Panc1 (cell line): ENCODE data around the gene RPL23. TPM values are rescaled to one million over a fixed set of nuclear protein-coding genes. Genes with fewer than 3 reads are reported as not detected.

Source experiments
- ATAC-seq: fragments of 200-7000 bp; cut with Tn5 transposase; 2 replicates; pipeline ENCODE4 v1.9.1; 2020; ENCODE audit warnings: mild to moderate bottlenecking, moderate library complexity
- Bru-seq: library from RNA; stranded (reverse); fragments of 400-500 nt; gene quantifications from one replicate; lab custom pipeline; 2021; lab: Mats Ljungman, UMichigan
- BruChase-seq, 2 experiments: library from RNA; stranded (reverse); fragments of 400-500 nt; gene quantifications; one replicate each; lab custom pipeline; 2021; lab: Mats Ljungman, UMichigan
- BruUV-seq: library from RNA; stranded (reverse); fragments of 400-500 nt; replicated peaks from 2 replicates; lab custom pipeline; 2021; lab: Mats Ljungman, UMichigan
- CTCF ChIA-PET: fragments of 300-600 bp; sonication (Branson Sonifier 250); formaldehyde crosslinking; loops from one replicate; lab custom pipeline; 2022; ENCODE audit warnings: antibody characterized with exemption; lab: Charles Lee
- POLR2A ChIA-PET: fragments of 300-600 bp; sonication (Branson Sonifier 250); formaldehyde crosslinking; loops from one replicate; lab custom pipeline; 2022; ENCODE audit warnings: antibody characterized with exemption; lab: Charles Lee
- DNase-seq: peaks from one replicate; pipeline ENCODE4 v3.0.0-alpha.2; 2010; ENCODE audit warnings: low read depth, low spot score
- H3K27ac ChIP-seq: 2 replicates; pipeline ENCODE4 v1.5.1; 2011; ENCODE audit warnings: mild to moderate bottlenecking, low read length, inconsistent platforms
- H3K27me3 ChIP-seq: fragments of 200-500 bp; sonication (Bioruptor generic); 2 replicates; pipeline ENCODE4 v1.6.0; 2014; ENCODE audit warnings: low read length, inconsistent platforms; ENCODE audit not compliant: control insufficient read depth, insufficient read depth
- H3K36me3 ChIP-seq: fragments of 200-500 bp; sonication (Bioruptor generic); 2 replicates; pipeline ENCODE4 v1.5.1; 2014; ENCODE audit warnings: inconsistent platforms, mild to moderate bottlenecking, low read length, moderate library complexity; ENCODE audit not compliant: control insufficient read depth, insufficient read depth
- H3K4me1 ChIP-seq: 2 replicates; pipeline ENCODE4 v1.5.1; 2011; ENCODE audit warnings: inconsistent platforms, mild to moderate bottlenecking, low read length, moderate library complexity; ENCODE audit not compliant: control insufficient read depth, insufficient read depth
- H3K4me3 ChIP-seq, 2 experiments: 2 replicates each; pipeline ENCODE4 v1.5.1; 2011 to 2012; ENCODE audit warnings: low read depth in 2 of 2, low read length in 2 of 2, mild to moderate bottlenecking in 2 of 2, inconsistent platforms in 1 of 2, moderate library complexity in 1 of 2
- H3K9me3 ChIP-seq: fragments of 200-500 bp; sonication (Bioruptor generic); 2 replicates; pipeline ENCODE4 v1.5.1; 2014; ENCODE audit warnings: low read depth, mild to moderate bottlenecking, inconsistent platforms, low read length, moderate library complexity; ENCODE audit not compliant: control insufficient read depth, insufficient read depth
- POLR2AphosphoS5 ChIP-seq: IDR thresholded peaks from 2 replicates; pipeline ENCODE4 v1.6.1; 2012; ENCODE audit warnings: mild to moderate bottlenecking, low read depth, low read length, moderate library complexity
- TCF7L2 ChIP-seq: IDR thresholded peaks from 2 replicates; pipeline ENCODE4 v1.6.1; 2011; ENCODE audit warnings: mild to moderate bottlenecking, low read depth, low read length, inconsistent platforms
- in situ Hi-C: cut with HindIII; loops from 2 replicates; pipeline ENCODE4 v1.10.0; 2016; ENCODE audit warnings: low sequenced_read_pairs, low pct_unique_long_range_greater_than_20kb
- intact Hi-C: fragments of 100-400 bp; cut with micrococcal nuclease; formaldehyde crosslinking; loops from one replicate; pipeline ENCODE4 v1.10.0; 2022; ENCODE audit not compliant: unreplicated experiment
- long read RNA-seq: library from polyadenylated mRNA; unstranded; transcript quantifications from one replicate; pipeline ENCODE4 v2.0.0, GENCODE V29; 2021; ENCODE audit not compliant: unreplicated experiment
- polyA plus RNA-seq: library from polyadenylated mRNA; unstranded; fragments of >200 nt; gene quantifications from one replicate; pipeline ENCODE4 v1.2.1, GENCODE V29; 2012; ENCODE audit warnings: missing spikeins; ENCODE audit not compliant: insufficient read length
- total RNA-seq: library from RNA; stranded (reverse); gene quantifications from one replicate; pipeline ENCODE4 v1.2.1, GENCODE V29; 2021; ENCODE audit not compliant: unreplicated experiment
- TF ChIP-seq, protein P1 (sequence below): fragments of 450-650 bp; IDR thresholded peaks from 2 replicates; pipeline ENCODE4 v1.5.1; 2017; ENCODE audit warnings: mild to moderate bottlenecking
- TF ChIP-seq, protein P2 (sequence below), 2 experiments: IDR thresholded peaks; 2 replicates each; pipeline ENCODE4 v1.6.1; 2011 to 2012; ENCODE audit warnings: low read depth in 2 of 2, control low read depth in 1 of 2, low read length in 1 of 2, mild to moderate bottlenecking in 1 of 2, moderate library complexity in 1 of 2; ENCODE audit not compliant: insufficient read depth in 1 of 2

Gene RPL23
- total RNA-seq (649 TPM), Bru-seq, nascent RNA (percentile 99 among the genes with signal in this experiment), BruChase-seq, experiment 1, labeled RNA remaining after a 2-hour chase (percentile 98 among the genes with signal in this experiment), BruChase-seq, experiment 2, labeled RNA remaining after a 6-hour chase (percentile 99 among the genes with signal in this experiment)
- polyA plus RNA-seq, result 684 TPM
- long read RNA-seq, transcript RPL23-210 (2 exons, 429 nt), result major isoform, 73 of 421 reads
- long read RNA-seq, transcript RPL23-206 (5 exons, 2,821 nt), result minor isoform, 71 of 421 reads
- long read RNA-seq, partial matches to known transcripts, result 276 of 421 reads
- long read RNA-seq, other reads (novel, unspliced or antisense), result 1 of 421 reads

DNA sequence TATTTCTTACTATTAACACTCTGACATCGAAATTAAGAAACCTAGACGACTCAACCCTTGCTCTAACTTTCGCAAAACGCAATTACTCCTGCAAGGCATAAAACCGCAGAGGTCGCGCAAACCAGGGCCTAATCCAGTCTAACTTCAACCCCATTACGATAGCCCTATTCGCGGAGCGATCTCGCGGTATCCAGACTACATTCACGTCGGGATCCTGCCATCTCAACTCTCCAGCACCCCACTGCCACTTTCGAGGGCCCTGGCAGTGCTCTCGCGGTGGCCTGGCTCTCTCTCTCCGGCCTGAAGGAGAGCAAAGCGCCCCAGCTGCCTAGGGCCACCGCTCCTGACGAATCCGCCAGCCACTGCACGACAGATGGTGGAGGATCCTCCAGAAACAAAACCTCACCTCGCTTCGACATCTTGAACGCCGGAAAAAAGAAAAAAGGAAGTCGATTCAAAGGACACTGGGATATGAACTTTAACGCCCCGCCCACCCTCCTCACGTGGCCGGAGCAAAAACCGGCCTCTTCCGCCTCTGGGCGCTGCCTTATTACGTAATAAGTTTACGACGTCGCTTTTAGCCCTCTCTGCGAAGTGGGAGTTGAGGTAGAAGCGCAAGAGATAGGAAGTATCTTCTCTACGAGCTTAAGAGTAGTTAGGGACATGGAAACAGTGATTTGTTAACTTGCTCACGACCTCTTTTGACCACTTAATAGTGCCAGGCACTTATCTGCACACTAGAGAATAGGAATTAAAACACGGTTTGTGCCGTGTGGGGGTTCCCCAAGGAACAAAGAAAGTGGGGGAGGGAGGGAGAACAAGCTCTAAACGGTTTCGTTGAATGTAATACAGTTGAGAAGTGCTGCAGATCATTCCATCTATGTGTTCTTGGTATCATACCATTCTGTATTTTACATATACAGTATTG, at the start of gene RPL23:
Gene RPL23, minus strand, starts transcription at position 430 of the 928 bp plus-strand sequence. Its CDS starts 11 bp downstream, at position 419.
- no peaks in the 10 kb centered on the region for H3K9me3 ChIP-seq
- TF ChIP-seq POLR2AphosphoS5, result peak; percentile 98
- TF ChIP-seq, protein P1, sequence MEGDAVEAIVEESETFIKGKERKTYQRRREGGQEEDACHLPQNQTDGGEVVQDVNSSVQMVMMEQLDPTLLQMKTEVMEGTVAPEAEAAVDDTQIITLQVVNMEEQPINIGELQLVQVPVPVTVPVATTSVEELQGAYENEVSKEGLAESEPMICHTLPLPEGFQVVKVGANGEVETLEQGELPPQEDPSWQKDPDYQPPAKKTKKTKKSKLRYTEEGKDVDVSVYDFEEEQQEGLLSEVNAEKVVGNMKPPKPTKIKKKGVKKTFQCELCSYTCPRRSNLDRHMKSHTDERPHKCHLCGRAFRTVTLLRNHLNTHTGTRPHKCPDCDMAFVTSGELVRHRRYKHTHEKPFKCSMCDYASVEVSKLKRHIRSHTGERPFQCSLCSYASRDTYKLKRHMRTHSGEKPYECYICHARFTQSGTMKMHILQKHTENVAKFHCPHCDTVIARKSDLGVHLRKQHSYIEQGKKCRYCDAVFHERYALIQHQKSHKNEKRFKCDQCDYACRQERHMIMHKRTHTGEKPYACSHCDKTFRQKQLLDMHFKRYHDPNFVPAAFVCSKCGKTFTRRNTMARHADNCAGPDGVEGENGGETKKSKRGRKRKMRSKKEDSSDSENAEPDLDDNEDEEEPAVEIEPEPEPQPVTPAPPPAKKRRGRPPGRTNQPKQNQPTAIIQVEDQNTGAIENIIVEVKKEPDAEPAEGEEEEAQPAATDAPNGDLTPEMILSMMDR, result no peak
- TF ChIP-seq, protein P2, sequence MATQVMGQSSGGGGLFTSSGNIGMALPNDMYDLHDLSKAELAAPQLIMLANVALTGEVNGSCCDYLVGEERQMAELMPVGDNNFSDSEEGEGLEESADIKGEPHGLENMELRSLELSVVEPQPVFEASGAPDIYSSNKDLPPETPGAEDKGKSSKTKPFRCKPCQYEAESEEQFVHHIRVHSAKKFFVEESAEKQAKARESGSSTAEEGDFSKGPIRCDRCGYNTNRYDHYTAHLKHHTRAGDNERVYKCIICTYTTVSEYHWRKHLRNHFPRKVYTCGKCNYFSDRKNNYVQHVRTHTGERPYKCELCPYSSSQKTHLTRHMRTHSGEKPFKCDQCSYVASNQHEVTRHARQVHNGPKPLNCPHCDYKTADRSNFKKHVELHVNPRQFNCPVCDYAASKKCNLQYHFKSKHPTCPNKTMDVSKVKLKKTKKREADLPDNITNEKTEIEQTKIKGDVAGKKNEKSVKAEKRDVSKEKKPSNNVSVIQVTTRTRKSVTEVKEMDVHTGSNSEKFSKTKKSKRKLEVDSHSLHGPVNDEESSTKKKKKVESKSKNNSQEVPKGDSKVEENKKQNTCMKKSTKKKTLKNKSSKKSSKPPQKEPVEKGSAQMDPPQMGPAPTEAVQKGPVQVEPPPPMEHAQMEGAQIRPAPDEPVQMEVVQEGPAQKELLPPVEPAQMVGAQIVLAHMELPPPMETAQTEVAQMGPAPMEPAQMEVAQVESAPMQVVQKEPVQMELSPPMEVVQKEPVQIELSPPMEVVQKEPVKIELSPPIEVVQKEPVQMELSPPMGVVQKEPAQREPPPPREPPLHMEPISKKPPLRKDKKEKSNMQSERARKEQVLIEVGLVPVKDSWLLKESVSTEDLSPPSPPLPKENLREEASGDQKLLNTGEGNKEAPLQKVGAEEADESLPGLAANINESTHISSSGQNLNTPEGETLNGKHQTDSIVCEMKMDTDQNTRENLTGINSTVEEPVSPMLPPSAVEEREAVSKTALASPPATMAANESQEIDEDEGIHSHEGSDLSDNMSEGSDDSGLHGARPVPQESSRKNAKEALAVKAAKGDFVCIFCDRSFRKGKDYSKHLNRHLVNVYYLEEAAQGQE (IDR thresholded peaks at IDR 0.05; ENCODE audit: insufficient read depth in 1 of 2, low read depth in 2 of 2, low read length in 1 of 2), result 0 out of 4 replicates have a peak, but pooled peaks of 1 of the 2 experiments have one; percentile 24
- peaks cover 29% of the 10 kb centered on the region for H3K36me3 ChIP-seq
- in situ Hi-C loops (no loop called here), intact Hi-C loops (no loop called here)
- H3K4me1 ChIP-seq, result peaks cover 8% of the 10 kb centered on the region
- no peaks in the 10 kb centered on the region for H3K27me3 ChIP-seq
- POLR2A ChIA-PET, result interaction anchor here (0.6 kb wide), 2 partner anchors 72 to 533 kb away, joined by 3 read pairs; no protein-coding TSS in a partner anchor
- peak within 1 kb of the TSS; percentile 89 to 97 for H3K4me3 ChIP-seq
- ATAC-seq, result peak; percentile 94
- CTCF ChIA-PET, result interaction anchor here (0.5 kb wide), 1 partner anchor 21 kb away, joined by 8 read pairs; no protein-coding TSS in a partner anchor
- H3K27ac ChIP-seq, result peak within 1 kb of the TSS; percentile 83
- DNase-seq, result peak; percentile 74
- TSS peak; percentile 100 for BruUV-seq

DNA sequence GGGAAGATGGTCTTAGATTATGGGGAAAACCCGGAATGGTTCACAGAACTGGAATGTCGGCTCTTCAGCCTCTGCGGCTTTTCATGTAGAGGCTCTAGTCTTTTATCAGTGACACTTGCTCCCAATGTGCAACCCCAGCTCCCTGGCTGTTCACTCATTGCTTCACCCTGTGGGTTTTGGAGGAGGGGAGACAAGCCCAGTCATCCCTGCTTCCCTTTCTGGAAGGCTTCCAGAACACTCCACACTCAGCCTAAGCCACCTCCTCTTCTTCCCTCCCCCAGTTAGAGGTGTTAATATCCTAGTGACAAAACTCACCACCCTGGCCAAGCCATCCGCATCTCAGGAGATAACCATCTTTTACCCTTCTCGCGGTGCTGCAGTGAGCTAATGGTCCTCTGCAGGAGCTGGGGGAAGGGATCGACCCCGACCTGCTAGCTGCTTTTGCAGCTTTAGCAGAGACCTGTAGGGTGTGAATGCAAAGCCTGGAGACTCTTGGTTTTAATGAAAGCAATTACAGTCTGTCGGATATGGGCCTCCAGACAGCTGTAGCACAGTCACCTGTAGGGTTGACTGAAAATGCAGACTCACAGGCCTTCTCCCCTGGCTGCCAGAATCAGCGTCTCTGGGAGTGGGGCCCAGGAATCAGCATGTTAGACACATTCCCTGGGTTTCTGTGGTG, 47.6 kb upstream of the RPL23 start:
- in situ Hi-C loops, result no loop called here
- ATAC-seq, result peak; percentile 82
- no TSS peak for BruUV-seq
- H3K9me3 ChIP-seq, result no peaks in the 10 kb centered on the region
- no peak overlapping the region for H3K4me3 ChIP-seq
- DNase-seq, result no peak
- H3K4me1 ChIP-seq, result peaks cover 27% of the 10 kb centered on the region
- ChIA-PET POLR2A (no interaction called here), CTCF (no interaction called here)
- no peaks in the 10 kb centered on the region for H3K27me3 ChIP-seq
- intact Hi-C loops, result no loop called here
- TF ChIP-seq TCF7L2, result peak; percentile 55; the same call in 1 of the 2 replicates
- TF ChIP-seq, protein P2 (IDR thresholded peaks at IDR 0.05; ENCODE audit: insufficient read depth in 1 of 2, low read depth in 2 of 2, low read length in 1 of 2), result no peak
- H3K27ac ChIP-seq, result peak overlapping the region; percentile 59; the same call in 1 of the 2 replicates
- H3K36me3 ChIP-seq, result no peaks in the 10 kb centered on the region; the same call in 1 of the 2 replicates
